ENCODE data around the gene RPS14.

Gene RPS14

DNA sequence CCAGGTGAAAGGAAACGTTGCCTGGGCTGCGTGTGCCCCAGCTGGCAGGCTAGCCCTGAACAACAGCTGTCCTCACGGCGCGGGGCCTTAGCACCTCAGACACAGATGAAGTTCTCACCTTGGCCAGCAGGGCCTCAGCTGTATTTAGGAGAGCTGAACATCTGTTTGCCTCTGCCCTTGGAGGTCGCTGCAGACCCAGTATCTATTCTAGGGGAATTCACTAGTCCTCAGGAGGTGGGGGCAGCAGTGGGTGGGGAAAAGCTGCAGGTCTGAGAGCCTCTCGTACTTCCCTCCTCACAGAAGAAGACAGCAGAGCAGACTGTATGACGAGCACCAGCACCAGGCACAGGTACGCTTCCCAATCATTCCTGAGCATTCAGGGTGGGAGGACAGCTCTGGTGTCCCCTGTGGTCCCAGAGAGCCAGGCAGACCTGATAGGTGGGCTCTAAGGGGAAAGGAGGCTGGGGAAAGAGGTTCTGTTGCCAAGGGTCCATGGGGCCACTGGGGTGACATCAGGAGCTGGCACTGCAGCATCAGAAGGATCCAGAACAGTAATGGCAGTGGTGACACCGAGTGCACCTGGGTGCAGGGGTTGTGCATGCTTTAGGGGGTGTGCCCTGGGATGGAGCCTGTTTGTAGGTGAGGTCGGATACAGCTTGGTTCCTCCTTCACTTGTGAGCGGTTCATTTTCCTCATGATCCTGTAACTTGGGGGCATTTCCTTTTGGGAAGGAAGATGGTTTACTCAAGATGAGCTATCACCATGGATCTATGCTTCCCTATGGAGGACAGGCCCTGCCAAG lies 50.6 kb downstream of the RPS14 start:
- DNase-seq: no peak

DNA sequence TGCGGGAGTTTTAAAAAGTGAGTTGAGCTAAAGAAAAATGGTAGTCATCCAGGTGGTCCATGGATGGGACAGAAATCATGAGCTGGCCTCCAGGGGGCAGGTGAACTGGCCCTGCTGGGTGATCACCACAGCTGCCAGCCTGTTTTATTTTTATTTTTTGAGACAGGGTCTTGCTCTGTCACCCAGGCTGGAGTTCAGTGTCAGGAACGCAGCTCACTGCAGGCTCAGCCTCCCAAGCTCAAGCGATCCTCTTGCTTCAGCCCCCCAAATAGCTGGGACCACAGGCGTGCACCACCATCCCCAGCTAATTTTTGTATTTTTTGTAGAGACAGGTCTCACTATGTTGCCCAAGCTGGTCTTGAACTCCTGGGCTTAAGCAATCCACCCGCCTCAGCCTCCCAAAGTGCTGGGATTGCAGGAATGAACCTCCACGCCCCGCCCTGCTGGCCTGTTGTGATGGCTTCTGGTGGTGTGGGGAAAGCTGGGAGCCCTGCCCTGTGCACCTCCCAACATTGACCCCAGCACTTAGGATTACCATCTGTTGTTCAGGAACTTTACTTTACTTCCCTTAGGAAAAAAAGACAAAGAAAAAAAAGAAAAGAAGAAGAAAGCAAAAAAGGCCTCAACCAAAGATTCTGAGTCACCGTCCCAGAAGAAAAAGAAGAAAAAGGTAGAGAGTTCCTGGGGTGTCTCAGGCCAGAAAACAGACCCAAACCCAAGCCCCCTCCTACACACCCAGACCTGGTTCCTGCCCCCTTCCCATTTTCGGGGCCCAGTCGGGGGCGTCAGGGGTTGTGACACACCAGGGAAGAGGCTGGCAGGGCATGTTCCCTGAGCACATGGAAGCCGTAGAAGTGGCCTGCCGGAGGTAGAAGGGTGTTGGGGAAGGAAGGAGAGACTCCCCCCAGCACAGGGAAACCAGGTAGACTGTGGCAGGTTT lies 51.5 kb downstream of the RPS14 start:
- no peak for DNase-seq

- DNase-seq: no peak
These were observed 52.3 kb downstream of the RPS14 start for GRCh38 chr5:150397146-150397781.

GRCh38 chr5:150396267-150396666 lies 53.3 kb downstream of the RPS14 start:
- DNase-seq: no peak

DNA sequence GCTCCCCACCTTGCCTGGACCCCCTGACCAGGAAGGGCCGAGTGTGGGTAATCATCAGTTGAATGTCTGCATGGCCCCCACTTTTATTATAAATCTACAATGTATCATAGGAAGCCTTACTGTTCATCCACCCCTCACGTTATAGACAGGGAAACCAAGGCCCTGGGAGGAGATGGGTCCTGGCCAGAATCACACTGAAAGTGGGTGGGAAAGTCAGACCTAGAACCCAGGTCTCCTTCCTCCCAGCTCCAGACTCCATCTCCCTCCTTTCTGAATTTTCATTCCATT lies 53.9 kb downstream of the RPS14 start:
- DNase-seq: no peak

DNA sequence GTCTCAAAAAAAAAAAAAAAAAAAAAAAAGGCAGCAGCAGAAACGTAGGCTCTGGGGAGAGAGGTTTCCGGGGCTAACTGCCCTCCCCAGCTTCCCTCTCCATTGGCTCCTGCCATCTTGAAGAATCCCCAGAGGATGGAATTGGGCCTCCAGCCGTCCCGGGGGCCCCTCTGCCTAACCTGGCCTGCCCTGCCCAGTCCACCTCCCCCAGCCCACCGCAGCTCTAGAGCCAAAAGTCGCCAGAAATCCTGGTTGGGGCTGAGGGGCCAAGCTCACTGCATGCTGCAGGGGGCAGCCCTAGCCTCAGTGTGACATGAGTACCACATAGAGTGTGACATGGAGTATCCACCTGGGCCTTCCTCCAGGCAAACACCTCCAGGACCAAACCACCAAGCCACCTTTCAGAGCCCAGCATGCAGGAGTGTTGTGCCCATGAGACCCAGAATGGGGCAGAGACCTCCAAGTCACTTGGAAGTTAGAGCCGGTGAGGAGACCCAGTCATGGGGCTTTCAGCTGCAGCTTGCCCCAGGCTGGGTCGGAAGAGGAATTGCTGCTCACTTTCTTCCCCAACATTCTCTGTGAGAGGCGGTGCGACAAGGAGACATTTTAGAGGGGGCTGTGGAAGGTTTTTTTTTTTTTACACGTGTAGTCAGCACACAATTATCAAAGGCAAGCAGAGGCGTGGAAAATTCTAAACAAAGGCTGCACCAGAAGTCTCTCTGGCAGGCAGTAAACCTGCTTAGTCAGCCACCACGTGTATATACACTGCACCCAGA lies 54.4 kb downstream of the RPS14 start:
- no peak for DNase-seq

GRCh38 chr5:150394131-150394530 lies 55.4 kb downstream of the RPS14 start:
- DNase-seq: no peak

- DNase-seq: no peak
These were observed 56.4 kb downstream of the RPS14 start for GRCh38 chr5:150393096-150393645.

DNA sequence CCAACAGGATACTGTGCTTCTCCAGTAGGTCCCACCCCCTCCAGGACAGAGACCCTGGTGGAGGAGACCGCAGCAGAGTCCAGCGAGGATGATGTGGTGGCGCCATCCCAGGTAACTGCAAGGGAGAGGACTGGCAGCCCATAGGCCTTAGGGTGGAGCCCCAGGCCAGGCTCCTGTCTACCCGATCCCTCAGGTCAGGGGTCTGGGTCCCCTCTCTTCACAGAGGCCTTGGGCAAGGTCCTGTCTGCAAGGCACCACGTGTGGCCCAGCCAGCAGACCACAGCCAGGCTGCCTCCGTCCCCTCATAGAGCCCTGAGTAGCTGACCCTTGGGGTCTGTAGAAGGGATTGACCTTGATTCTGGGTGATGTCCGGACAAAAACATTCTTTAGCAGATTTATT lies 56.9 kb downstream of the RPS14 start:
- no peak for DNase-seq
